Trophoblast cell (in vitro differentiated cells and primary cell): Measurements from ENCODE around the gene FGFR3.

Experiments used
- DNase-seq, 2 donors: peaks; one replicate each; pipeline ENCODE4 v3.0.0-alpha.2; 2016
- H2AFZ ChIP-seq: 2 replicates; pipeline ENCODE4 v1.6.1; 2013; ENCODE audit warnings: low read length, moderate library complexity, mild to moderate bottlenecking; ENCODE audit not compliant: insufficient read depth, poor library complexity
- H2AK5ac ChIP-seq: 2 replicates; pipeline ENCODE4 v1.6.1; 2013; ENCODE audit warnings: mild to moderate bottlenecking, low read length
- H2BK120ac ChIP-seq: 2 replicates; pipeline ENCODE4 v1.6.1; 2013; ENCODE audit warnings: low read length, mild to moderate bottlenecking, moderate library complexity; ENCODE audit not compliant: insufficient read depth, poor library complexity
- H2BK12ac ChIP-seq: 2 replicates; pipeline ENCODE4 v1.6.1; 2013; ENCODE audit warnings: mild to moderate bottlenecking, low read length, moderate library complexity
- H2BK5ac ChIP-seq: 2 replicates; pipeline ENCODE4 v1.6.1; 2013; ENCODE audit warnings: low read length, low read depth, moderate library complexity, mild to moderate bottlenecking; ENCODE audit not compliant: poor library complexity
- H3K14ac ChIP-seq: 2 replicates; pipeline ENCODE4 v1.6.1; 2013; ENCODE audit warnings: mild to moderate bottlenecking, low read length
- H3K18ac ChIP-seq: 2 replicates; pipeline ENCODE4 v1.6.1; 2013; ENCODE audit warnings: mild to moderate bottlenecking, low read length
- H3K23ac ChIP-seq: 2 replicates; pipeline ENCODE4 v1.6.1; 2013; ENCODE audit warnings: low read length
- H3K27ac ChIP-seq: 2 replicates; pipeline ENCODE4 v1.5.1; 2013; ENCODE audit warnings: low read depth, mild to moderate bottlenecking, inconsistent platforms, low read length, moderate library complexity
- H3K27me3 ChIP-seq: 2 replicates; pipeline ENCODE4 v1.6.1; 2013; ENCODE audit warnings: inconsistent platforms, mild to moderate bottlenecking, low read length, moderate library complexity; ENCODE audit not compliant: insufficient read depth
- H3K36me3 ChIP-seq, 2 experiments: 1 replicate in 1 of 2; 2 replicates in 1 of 2; pipeline ENCODE4 v1.6.1; 2013; ENCODE audit warnings: low read length in 2 of 2, mild to moderate bottlenecking in 2 of 2, moderate library complexity in 1 of 2; ENCODE audit not compliant: insufficient read depth in 2 of 2, control insufficient read depth in 1 of 2
- H3K4ac ChIP-seq: 2 replicates; pipeline ENCODE4 v1.6.1; 2013; ENCODE audit warnings: low read depth, mild to moderate bottlenecking, low read length, moderate library complexity
- H3K4me1 ChIP-seq, 2 experiments: 1 replicate in 1 of 2; 2 replicates in 1 of 2; pipeline ENCODE4 v1.6.1; 2013; ENCODE audit warnings: low read length in 2 of 2, mild to moderate bottlenecking in 2 of 2, moderate library complexity in 1 of 2; ENCODE audit not compliant: insufficient read depth in 2 of 2, control insufficient read depth in 1 of 2
- H3K4me2 ChIP-seq: 2 replicates; pipeline ENCODE4 v1.6.1; 2013; ENCODE audit warnings: inconsistent platforms, mild to moderate bottlenecking, low read length, moderate library complexity
- H3K4me3 ChIP-seq: 2 replicates; pipeline ENCODE4 v1.5.1; 2013; ENCODE audit warnings: mild to moderate bottlenecking, low read depth, low read length, inconsistent platforms
- H3K79me1 ChIP-seq: one replicate; pipeline ENCODE4 v1.6.1; 2013; ENCODE audit warnings: low read length
- H3K79me2 ChIP-seq: 2 replicates; pipeline ENCODE4 v1.6.1; 2013; ENCODE audit warnings: low read length, mild to moderate bottlenecking; ENCODE audit not compliant: control insufficient read depth, insufficient read depth, poor library complexity
- H3K9ac ChIP-seq: 2 replicates; pipeline ENCODE4 v1.6.1; 2013; ENCODE audit warnings: mild to moderate bottlenecking, low read length
- H3K9me3 ChIP-seq: 2 replicates; pipeline ENCODE4 v1.6.1; 2013; ENCODE audit warnings: low read depth, mild to moderate bottlenecking, control low read depth, inconsistent platforms, low read length; ENCODE audit not compliant: insufficient read depth
- H4K12ac ChIP-seq: 2 replicates; pipeline ENCODE4 v1.6.1; 2013; ENCODE audit warnings: low read depth, mild to moderate bottlenecking, low read length, moderate library complexity
- H4K8ac ChIP-seq: 2 replicates; pipeline ENCODE4 v1.6.1; 2013; ENCODE audit warnings: low read depth, mild to moderate bottlenecking, low read length, moderate library complexity
- H4K91ac ChIP-seq: one replicate; pipeline ENCODE4 v1.6.1; 2013; ENCODE audit warnings: low read depth, mild to moderate bottlenecking, low read length, moderate library complexity
- WGBS: extraction: QIAGEN DNeasy Blood & Tissue Kit; methylation state at CpG from one replicate; pipeline ENCODE4 v1.1.7; 2013; ENCODE audit warnings: missing lambda C conversion rate; ENCODE audit not compliant: insufficient read length, insufficient coverage; ENCODE audit errors: extremely low coverage; 5-methylcytosine and 5-hydroxymethylcytosine counted together

FGFR3 gene

DNA sequence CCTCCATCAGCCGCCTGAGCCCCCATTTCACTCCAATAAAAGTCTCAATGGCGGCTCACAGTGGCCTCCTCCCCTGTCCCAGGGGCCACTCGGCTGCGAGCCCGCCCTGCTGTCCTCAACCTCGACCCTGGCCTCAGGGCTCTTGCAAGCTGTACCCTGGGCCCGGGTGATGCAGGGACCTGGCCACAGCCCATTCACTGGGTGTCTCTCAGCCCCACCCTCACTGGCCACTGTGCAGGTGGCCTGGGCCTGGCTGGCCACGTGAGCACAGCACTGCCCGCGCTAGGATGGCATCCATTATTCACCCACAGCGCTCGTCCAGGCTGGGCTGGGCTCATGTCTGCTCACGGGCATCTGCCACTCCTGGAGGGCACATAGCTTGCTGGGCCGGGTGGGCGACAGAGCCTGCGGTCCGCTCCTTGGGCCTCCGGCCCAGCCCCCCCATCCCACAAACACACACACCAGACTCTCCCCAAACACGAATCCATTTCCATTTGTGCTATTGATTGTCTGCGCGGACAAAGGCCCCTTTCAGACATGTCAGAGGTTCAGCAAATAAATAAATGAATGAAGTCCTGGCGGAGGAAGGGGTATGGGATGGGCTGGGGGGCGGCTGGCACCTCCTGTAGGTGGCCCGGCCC, 16.5 kb upstream of the FGFR3 start:
- Histone ChIP-seq H3K18ac (no peak overlapping the region), H3K4me3 (no peak overlapping the region), H3K4me1 (peaks cover 31 to 39% of the 10 kb centered on the region in 2 experiments), H4K8ac (no peak overlapping the region), H3K79me2 (no peaks in the 10 kb centered on the region), H2BK120ac (peak overlapping the region; percentile 57), H4K91ac (peak overlapping the region; percentile 21), H3K14ac (peak overlapping the region; percentile 11), H3K9me3 (no peaks in the 10 kb centered on the region), H2AK5ac (peak overlapping the region; percentile 93), H3K4ac (peak overlapping the region; percentile 20), H3K23ac (no peak overlapping the region), H3K9ac (no peak overlapping the region), H2BK5ac (no peak overlapping the region), H2BK12ac (peak overlapping the region; percentile 72), H3K4me2 (no peak overlapping the region), H4K12ac (no peak overlapping the region), H3K27me3 (no peaks in the 10 kb centered on the region), H3K27ac (no peak overlapping the region), H3K79me1 (peaks cover 29% of the 10 kb centered on the region), H2AFZ (peak overlapping the region; percentile 13), H3K36me3 (no peaks in the 10 kb centered on the region)
- DNase-seq, result no peak
- WGBS, result no CpG with 5 or more reads among the region's 24 CpGs

- H3K4me3 ChIP-seq, result no peak overlapping the region
- H4K8ac ChIP-seq, result peak overlapping the region; percentile 67
- no peak overlapping the region for H3K27ac ChIP-seq
- H2BK5ac ChIP-seq, result peak overlapping the region; percentile 19
- no peaks in the 10 kb centered on the region for H3K79me2 ChIP-seq
- peaks cover 29% of the 10 kb centered on the region for H3K79me1 ChIP-seq
- H4K91ac ChIP-seq, result peak overlapping the region; percentile 78
- peak overlapping the region; percentile 63 for H2BK12ac ChIP-seq
- H3K18ac ChIP-seq, result peak overlapping the region; percentile 58
- H2AFZ ChIP-seq, result peak overlapping the region; percentile 42
- H3K14ac ChIP-seq, result peak overlapping the region; percentile 66
- H2AK5ac ChIP-seq, result peak overlapping the region; percentile 67
- no peaks in the 10 kb centered on the region for H3K9me3 ChIP-seq
- peaks cover 31 to 42% of the 10 kb centered on the region in 2 experiments for H3K4me1 ChIP-seq
- no peaks in the 10 kb centered on the region for H3K27me3 ChIP-seq
- peak overlapping the region; percentile 60 for H2BK120ac ChIP-seq
- H4K12ac ChIP-seq, result no peak overlapping the region
- no peak overlapping the region for H3K9ac ChIP-seq
- no CpG with 5 or more reads among the region's 27 CpGs for WGBS
- no peak overlapping the region for H3K23ac ChIP-seq
- H3K4me2 ChIP-seq, result peak overlapping the region; percentile 15
- peak; percentile 84 to 89 for DNase-seq
- peak overlapping the region; percentile 17 for H3K4ac ChIP-seq
- H3K36me3 ChIP-seq, result no peaks in the 10 kb centered on the region
Observed at GRCh38 chr4:1777822-1778641, 15.1 kb upstream of the FGFR3 start.

DNA sequence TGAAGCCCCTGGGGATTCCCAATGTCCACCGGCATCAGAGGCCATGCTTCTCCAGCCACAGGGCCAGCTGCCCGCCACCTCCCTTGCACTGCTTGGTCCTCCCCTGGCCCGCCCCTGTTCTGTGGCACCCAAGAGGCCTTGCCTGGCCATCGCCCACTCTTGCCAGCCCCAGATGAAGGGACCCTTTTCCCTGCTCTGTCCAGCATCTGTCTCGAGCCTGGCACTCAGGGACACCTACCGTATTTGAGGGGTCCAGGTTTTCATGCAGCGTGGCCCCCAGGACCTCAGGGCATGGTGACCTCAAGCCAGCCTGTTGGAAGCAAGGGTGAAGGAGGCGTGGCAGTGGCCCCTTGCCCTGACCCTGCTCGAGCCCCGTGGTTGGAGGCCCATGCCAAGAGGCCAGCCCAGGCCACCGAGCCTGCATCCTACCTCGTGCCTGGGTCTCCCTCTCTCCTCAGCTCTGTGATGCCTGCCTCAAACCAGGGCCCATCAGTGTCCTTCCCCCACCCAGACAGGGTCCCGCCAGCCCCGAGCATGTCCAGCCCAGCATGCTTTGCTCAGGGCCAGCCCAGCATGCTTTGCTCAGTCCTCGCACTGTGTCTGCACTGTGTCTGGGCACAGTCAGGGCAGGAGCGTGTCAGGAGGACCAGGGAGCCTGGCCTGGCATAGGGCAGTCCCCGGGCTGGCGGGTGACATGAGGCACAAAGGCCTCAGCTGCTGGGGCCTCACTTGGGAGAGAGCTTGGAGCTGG, 14.3 kb upstream of the FGFR3 start:
- Histone ChIP-seq H3K27ac (no peak overlapping the region), H3K9me3 (no peaks in the 10 kb centered on the region), H2BK5ac (peak overlapping the region; percentile 19), H3K4me2 (no peak overlapping the region), H3K18ac (peak overlapping the region; percentile 58), H2BK120ac (peak overlapping the region; percentile 60), H3K23ac (no peak overlapping the region), H3K4ac (peak overlapping the region; percentile 17), H3K79me2 (no peaks in the 10 kb centered on the region), H3K4me1 (peaks cover 31 to 42% of the 10 kb centered on the region in 2 experiments), H2AFZ (no peak overlapping the region), H3K79me1 (peaks cover 29% of the 10 kb centered on the region), H4K91ac (peak overlapping the region; percentile 78), H2BK12ac (peak overlapping the region; percentile 2), H3K14ac (peak overlapping the region; percentile 66), H4K12ac (no peak overlapping the region), H3K36me3 (no peaks in the 10 kb centered on the region), H3K27me3 (no peaks in the 10 kb centered on the region), H3K9ac (no peak overlapping the region), H2AK5ac (peak overlapping the region; percentile 14), H3K4me3 (no peak overlapping the region), H4K8ac (peak overlapping the region; percentile 67)
- WGBS, result no CpG with 5 or more reads among the region's 18 CpGs
- DNase-seq, result no peak

DNA sequence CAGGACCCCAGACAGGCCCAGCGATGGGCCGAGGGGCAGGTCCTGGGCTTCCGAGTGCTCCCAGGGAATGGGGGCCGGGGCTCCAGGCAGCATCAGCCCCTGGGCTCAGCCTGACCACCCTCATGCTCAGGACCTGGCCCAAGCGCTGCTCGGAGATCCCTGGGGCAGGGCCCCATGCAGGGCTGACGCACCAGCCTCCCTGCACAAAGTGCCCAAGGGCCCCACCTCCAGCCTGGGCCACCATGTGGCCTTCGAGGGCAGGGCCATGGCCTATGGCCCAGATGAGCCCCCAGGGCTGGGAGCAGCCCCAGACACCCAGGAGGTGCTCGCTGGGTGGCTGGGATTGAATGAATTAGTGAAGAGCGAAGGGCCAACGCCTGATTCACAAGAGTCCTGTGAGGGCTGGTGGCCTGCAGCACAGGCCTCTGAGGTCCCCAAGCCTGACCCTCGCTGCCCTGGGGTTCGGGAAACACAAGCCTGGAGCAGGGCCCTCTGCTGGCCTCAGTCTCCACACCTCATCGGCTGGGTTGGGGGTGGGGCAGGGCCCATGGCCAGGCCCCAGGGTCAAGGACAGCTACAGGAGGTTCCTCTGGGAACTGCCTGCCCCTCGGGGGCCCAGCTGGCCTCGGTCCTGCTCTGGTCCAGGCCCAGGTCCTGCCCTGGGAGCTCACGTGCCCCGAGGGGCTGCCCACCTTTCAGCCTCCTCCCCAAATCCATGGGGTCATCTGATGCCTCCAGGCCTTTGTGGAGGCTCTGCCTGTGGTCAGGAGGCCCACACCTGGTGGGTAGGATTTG, 13.3 kb upstream of the FGFR3 start:
- Histone ChIP-seq H2BK120ac (no peak overlapping the region), H4K12ac (no peak overlapping the region), H2AFZ (no peak overlapping the region), H4K8ac (no peak overlapping the region), H3K27ac (no peak overlapping the region), H3K4ac (no peak overlapping the region), H2BK5ac (no peak overlapping the region), H2AK5ac (peak overlapping the region; percentile 73), H3K79me2 (no peaks in the 10 kb centered on the region), H3K14ac (no peak overlapping the region), H3K4me2 (no peak overlapping the region), H3K4me1 (peaks cover 31 to 42% of the 10 kb centered on the region in 2 experiments), H3K79me1 (peaks cover 29% of the 10 kb centered on the region), H4K91ac (peak overlapping the region; percentile 29), H3K27me3 (no peaks in the 10 kb centered on the region), H3K36me3 (no peaks in the 10 kb centered on the region), H3K9ac (no peak overlapping the region), H2BK12ac (no peak overlapping the region), H3K9me3 (peaks cover 2% of the 10 kb centered on the region), H3K23ac (no peak overlapping the region), H3K4me3 (no peak overlapping the region), H3K18ac (no peak overlapping the region)
- peak; percentile 55 to 66 for DNase-seq
- no CpG with 5 or more reads among the region's 18 CpGs for WGBS
